HG02759 (cell line): Measurements from ENCODE around the gene KRT14.
"Not testable (repeated sequence)": the region's sequence is repeated elsewhere in the genome, so short reads cannot be mapped to it uniquely, and the experiment has no call there.

ENCODE experiments used
- ATAC-seq: cut with Tn5 transposase; IDR thresholded peaks from one replicate; pipeline ENCODE4 v1.9.1; 2021; ENCODE audit warnings: mild to moderate bottlenecking, moderate library complexity; ENCODE audit not compliant: unreplicated experiment

Gene KRT14

DNA sequence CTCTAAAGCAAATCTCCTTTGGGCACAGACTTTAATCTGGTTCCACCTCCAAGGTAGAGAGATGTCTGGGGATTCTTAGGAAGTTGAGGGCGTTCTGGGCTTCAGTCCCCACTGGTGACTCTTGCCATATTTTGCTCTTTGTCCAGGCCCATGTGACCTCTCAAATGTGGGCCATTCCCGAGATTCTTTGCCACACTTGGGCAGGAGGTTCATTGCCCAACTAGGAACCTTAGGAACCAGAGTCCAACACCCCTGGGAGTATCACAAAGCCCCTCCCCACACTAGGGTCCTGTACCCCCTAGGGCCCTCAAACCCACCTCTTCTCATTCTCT, 6.5 kb downstream of the KRT14 start:
- no peak for ATAC-seq

DNA sequence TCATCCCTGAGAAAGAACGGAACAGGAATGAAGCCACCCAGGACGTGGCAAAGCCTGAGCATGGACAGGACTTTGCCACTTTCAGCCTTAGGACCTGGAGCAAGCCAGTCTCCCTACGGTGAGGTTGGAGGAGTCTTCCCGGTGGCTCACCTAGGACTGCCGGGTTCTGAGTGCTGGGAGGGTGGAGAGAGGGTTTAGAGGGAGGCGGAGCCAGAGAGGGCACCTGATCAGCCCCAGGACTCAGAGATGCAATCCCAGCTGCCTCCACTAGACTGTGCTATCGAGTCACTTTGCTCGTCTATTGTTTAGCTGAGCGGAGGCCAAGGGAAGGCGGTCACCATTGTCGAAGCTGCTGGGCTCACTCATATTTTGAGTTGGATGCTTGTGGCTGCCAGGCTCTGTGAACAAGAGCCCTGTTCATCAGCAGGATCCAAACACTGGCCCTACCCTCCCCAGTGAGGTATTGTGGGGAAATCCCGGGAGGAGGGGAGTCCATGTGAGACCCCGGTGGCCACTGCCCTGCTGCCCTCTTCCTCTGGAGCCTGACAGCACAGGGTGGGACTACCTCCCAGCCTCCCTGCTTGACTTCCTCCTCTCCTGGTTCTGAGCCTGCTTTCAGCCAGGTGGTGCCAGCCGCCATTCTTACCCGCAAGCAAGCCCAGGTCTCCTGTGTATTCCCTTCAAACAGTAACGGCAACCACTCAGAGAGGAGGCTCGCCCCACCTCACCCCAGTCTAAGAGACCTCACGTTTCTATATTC, 7.0 kb downstream of the KRT14 start:
- ATAC-seq = peak; percentile 40

DNA sequence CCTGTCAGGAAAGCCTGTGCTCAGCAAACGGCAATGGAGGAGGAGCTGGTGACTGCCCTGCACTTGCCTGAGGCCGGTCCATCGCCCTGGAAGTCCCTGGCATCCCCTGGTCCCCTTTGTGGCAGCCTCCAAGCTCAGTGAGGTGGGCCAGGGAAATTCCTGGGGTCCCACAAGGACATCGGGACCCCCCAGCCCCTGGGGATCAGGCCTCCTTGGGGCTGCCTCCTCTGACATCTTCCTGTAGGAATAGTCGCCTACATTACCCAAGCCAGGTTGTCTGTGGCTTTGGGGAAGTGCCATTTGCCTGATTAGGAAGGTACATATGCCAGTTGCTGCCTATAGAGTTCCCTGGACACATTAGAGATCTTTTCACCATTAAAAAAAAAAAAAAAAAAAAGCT, 7.7 kb downstream of the KRT14 start:
- no peak for ATAC-seq

DNA sequence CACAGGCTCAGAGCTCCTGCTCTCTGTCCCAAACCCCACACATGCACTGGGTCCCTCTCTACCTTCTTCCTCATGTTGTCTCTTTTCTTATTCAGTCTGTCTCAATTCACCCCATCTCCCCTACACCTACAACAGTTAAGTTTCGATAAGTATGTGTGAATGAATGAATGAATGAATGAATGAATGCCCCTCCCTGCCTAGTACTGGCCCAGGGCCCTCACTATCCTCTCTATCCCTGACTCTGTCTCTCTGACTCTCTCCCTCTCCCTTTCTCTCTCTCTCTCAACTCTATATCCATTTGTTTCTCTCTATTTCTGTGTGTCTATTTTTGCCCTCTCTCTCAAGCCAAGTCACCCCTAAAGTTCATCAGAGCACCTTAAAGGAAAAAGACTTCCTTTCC, 8.2 kb downstream of the KRT14 start:
- ATAC-seq = no peak

DNA sequence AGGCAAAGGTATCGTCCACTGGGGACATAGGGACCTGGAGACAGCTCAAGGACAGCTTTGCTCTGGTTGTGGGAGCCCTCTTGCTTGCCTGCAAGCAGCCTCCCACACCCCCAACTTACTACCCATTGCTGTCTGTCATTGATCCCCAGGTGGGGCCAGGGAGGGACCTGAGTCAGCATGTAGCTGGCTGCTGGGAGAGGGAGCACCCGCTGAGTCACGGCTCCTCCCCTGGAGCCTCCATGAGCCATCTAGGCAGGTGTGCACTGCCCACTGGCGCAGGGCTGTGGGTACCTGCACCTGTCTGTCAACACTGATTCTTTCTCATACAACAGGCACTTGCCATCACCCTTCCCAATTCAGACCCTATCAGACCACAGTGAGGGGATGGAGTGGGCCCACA, 10.0 kb downstream of the KRT14 start:
- not testable (repeated sequence) for ATAC-seq

DNA sequence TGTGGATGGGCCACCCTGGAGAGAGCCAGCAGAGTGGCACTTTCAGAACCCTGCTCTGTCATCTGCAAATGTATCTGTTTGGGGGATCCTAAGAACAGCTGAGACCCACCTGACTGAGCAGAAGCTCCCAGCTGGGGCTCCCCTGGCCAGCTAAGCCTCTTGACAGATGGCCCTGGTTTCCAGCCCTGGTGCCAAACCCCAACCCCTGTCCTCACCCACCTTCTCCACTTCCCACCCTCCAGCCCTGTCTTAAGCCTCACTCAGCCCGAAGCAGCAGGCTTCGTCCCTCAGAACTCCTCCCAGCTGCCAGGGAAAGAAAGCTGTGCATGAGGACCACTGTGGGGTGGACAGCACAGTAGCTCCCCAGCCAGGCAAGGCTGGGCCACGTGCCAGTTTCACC, 11.4 kb downstream of the KRT14 start:
- no peak for ATAC-seq

DNA sequence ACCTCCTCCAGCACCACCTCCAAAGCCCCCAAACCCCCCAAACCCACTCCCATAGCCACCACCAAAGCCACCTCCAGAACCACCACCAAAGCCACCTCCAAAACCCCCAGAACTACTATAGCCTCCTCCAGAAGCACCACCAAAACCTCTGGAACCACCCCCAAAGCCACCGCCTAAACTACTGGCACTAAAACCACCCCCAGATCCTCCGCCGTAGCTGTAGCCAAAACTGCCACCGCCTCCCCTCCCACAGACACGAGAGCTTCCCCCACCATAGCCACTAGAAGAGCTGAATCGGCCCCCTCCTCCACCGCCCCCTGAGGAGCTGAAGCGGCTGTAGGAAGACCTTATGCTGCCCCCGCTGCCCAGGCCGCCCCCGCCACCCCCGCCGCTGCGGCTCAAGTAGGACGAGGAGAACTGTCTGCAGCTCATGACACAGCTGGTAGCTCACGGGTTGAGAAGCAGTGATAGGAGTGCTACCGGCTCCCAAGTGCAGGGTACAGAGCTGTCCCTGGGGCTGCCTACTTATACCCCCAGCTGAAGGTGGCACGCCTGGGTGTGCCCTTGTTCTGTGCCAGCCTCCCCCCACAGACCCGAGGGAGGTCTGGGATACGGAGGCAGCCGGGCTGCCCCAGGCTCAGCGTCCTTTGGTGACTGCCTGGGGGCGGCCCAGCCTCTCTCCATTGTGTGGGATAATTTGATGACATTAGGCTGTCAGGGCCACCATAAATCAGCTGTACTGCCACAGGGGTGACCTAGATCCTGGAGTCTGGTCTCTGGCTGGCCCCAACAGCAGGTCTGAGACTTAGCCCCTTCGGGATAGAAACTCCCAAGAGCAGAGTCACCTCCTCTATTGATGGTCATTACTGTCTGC, 14.9 kb downstream of the KRT14 start, which contains the start of gene KRT9:
KRT9 (minus strand) TSS at position 499 of the 874 bp plus-strand sequence; CDS start at position 432, 67 bp downstream.
- ATAC-seq = no peak

DNA sequence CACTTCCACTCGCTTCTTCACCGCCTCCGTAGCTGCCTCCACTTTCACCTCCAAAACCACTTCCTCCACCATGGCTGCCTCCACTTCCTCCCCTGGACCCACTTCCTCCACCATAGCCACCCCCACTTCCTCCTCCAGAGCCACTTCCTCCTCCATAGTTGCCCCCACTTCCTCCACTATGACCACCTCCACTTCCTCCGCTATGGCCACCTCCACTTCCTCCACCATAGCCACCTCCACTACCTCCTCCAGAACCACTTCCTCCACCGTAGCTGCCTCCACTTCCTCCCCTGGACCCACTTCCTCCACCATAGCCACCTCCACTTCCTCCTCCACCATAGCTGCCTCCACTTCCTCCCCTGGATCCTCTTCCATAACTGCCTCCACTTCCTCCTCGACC, 19.4 kb downstream of the KRT14 start:
- no peak for ATAC-seq

DNA sequence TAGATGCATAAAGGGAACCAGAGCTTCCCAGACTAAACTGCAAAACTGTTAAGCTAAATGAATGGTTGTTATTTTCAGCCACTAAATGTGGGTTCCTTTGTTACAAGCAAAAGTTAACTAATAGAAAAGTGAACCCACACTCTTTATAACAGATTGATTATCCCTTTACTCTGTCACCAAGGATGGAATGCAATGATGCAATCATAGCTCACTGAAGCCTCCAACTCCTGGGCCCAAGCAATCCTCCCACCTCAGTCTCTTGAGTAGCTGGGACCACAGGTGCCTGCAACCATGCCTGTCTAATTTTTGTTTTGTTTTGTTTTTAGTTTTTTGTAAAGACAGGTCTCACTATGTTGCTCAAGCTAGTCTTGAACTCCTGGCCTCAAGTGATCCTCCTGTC, 21.4 kb downstream of the KRT14 start:
- ATAC-seq = no peak

DNA sequence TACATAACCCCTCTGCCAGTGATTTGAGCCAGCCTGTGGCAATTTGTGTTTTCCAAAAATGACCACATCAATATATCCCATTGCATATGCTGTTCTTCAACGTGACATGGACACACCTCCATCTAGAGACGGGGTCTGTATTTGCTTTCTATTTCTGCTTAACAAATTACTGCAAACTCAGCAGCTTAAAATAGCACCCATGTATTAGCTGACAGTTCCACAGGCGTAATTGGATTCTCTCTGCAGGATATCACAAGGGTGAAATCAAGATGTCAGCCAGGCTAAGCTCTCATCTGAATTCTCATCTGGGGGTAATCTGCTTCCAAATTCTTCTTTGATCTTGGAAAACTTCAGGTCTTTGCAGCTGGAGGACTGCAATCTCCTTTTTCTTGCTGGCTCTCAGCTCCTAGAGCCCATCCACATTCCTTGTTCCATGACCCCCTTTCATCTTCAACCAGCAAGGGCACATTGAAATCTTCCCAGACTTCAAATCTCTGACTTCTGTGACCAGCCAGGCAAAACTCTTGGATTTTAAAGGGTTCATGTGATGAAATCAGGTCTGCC, 23.0 kb downstream of the KRT14 start:
- no peak for ATAC-seq

DNA sequence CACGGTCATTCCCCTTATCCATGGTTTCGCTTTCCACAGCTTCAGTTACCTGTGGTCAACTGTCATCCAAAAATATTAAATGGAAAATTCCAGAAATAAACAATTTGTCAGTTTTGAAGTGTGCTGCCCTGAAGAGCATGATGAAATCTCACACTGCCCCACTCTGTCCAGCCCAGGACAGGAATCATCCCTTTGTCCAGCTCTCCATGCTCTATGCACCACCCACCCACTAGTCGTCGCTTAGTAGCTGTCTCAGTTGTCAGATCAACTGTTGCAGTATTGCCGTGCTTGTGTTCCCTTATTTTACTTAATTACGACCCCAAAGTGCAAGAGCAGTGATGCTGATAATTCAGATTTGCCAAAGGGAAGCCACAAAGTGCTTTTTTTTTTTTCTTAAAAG, 25.1 kb downstream of the KRT14 start:
- no peak for ATAC-seq

DNA sequence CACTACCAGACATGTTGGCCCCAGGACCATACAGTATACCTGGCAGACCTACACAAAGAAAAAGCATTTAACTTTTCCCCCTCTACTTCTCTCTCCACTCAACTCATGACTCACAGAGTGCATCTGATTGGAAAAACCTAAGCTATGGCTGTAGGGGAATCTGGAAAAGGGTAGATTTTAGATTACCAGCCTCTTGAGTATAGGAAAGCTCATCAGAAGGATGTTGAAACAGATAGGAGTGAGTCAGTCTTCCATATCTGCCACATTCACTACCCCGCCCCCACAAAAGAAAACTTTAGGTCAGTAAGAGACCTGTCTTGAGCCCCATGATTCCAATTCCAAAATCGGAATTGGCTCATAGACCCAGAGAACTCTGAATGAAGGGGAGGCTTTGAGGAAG, 27.1 kb downstream of the KRT14 start:
- no peak for ATAC-seq

DNA sequence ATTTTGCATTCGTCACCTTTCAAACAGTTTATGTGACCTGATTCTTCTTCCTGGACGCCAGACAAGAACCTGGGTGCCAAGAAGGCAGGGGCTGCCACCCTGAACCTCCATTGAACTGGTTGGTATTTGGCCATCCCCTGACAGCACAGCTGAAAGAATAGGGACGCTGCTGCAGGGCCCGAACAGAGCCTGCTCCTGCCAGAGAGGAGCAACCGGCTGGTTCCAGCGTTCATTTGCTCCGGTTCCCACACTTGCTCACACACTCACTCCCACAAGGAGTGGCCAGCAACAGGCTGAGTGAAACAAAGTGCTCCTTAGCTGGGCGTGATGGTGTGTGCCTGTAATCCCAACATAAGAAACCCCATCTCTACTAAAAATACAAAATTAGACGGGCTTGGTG, 29.8 kb downstream of the KRT14 start:
- no peak for ATAC-seq

DNA sequence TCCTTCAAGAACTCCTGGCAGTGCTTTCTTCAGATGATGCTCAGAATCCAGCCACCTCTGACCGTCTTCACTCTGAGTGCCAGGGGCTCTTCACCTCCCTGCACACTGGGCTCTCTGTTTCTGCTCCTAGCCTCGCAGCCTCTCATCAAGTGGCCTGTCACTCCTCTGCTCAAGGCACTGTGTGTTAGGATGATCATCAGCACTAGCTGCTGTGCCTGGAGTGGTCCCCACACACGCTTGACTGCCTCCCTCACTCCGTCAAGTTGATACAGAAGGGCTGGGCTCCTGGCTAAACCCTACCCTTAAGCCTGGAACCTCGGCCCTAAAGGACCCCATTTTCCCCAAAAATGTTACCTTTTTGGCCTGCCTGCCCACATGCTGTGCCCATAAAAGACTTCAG, 30.4 kb downstream of the KRT14 start:
- ATAC-seq = no peak

DNA sequence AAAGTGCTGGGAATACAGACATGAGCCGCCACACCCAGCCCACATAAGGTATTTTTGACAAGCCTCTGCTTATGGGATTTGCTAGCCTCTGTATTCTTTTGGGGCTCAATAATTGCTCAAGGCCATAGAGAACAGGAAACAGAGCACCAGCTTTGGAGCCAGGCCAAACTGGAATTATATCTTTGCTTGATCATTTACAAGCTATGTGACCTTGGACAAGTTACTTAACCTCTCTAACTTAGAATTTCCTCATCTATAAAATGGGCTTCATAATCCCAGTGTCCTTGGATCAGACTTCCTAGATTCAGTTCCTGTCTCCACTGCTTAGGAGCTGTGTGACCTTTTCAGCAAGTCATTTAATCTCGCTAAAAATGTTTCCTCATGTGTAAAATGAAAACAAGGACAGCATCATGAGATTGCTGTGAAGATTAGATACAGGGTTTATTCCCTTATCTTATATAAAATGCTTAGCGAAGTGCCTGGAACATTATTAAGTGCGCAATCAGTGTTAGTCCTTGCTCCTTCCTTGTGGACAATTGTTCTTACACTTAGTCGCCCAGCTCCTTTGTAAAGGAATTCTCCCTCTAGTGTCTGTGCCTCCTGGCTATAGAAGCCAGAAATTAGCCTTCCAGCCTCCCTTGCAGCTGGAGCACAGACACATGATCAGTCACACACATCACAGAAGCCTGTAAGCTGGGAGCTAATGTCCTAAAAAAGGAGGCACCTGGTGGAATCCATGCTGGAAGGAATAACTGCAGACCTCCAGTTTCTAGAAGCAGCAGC, 31.4 kb downstream of the KRT14 start:
- ATAC-seq = no peak

DNA sequence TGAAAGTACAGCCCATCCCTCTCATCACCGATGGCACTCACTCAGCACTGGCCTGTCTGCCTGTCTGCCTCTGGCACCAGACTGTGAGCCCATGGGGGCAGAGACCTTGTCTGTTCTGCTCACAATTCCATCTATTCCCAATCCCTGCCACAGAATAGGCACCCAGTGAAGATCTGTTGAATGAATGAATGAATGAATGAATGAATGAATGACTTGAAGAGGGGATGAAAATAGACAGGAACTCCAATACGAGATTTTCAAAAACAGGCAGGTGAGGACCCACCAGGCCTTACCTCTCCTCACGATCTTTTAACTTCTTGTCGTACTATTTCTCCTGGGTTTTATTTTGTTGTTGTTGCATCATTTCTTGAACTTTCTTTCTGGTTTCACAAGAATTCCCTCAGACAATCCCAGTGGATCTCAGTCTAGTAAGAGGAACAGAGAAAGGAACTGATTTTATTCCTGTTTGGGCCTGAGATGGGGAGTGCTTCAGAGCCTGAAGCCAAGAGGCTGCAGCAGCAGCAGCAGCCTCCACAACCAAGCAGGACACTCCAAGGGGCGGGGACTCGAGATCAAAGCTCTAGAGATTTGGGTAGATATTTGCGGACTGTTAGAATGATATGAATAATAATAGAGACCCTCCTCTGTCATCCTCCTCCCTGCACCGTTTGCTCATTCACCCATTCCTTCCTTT, 32.6 kb downstream of the KRT14 start:
- ATAC-seq = no peak

DNA sequence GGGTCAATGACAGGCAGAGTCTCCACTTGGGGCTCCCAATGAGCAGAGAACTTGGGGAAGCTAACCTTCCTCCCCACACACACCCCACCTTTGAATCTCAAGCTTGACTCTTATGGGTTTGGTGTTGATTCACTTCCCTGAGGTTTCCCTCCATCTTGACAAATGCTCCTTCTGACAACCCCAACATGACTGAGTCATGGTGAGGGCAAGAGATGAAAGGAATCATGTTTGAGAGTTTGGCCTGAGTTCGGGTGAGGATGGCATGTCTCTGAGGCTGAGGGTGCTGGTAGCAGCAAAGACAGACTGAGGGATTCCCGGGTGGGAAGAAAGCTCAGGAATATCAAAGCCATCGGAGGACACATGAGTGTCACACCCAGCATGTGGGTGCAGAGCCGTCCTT, 33.5 kb downstream of the KRT14 start:
- no peak for ATAC-seq

DNA sequence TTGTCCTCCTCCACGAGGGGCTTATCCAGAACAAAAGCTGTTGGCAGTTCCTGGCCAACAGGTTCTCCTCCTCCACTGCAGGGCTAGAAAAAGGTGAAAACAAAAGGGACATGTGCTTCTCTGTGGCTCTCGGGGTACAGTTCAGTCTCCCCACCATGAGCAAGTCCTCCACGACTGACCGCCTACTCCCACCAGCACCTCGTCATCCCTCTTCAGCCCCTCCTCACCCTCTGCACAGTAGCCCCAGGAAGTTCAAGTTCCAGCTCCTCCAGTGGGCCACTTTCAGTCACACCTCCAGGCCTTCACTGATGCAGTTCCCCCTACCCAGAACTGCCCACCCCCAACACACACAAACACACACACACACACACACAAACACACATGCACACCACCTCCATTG, 34.2 kb downstream of the KRT14 start:
- no peak for ATAC-seq

DNA sequence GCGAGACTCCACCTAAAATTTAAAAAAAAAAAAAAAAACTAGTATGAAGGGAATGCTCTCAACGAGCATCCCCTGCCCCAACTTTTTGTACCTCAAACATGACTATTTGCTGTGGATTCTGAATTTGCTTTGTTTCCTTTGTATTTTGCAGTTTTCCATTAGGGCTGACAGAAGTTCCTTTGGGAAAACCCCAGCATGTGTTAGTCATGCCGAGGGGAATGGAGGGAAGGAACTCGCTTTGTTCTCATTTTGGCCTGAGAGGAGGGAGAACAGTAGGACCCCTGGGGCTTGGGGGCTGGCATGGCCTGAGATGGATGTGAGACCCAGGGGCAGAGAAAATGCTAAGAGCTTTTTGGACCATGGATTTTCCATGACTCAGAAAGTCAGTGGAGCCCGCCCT, 35.3 kb downstream of the KRT14 start:
- ATAC-seq = no peak

DNA sequence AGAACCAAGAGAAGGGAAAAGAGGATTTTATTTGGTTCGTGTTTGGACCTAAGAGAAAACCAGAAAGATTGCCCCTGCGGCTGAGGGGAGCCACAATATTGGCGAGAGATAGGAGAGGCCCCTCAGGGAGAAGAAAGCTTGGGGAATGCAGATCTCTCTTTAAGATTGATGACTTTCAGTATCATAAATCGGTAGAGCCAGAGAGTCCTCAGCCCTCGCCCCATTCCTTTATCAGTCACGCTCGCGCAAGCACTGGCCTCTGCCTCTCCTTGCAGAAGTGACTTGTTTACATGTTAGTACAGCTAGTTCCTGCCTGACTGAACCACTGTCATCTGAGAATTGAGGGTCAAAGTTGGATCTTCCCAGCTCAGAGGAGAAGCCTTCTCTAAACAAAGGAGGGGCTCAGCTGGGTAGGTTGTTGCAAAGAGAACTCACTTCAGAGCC, 37.1 kb downstream of the KRT14 start:
- ATAC-seq = no peak
